IMR-90 (cell line): ENCODE results near the gene ADGRL3. TPM values are rescaled to one million over a fixed set of nuclear protein-coding genes. Genes with fewer than 3 reads are reported as not detected.

Experiments
- ATAC-seq: fragments of 200-7000 bp; cut with Tn5 transposase; 2 replicates; pipeline ENCODE4 v1.9.1; 2020; ENCODE audit warnings: low read depth, mild to moderate bottlenecking, moderate library complexity
- BruUV-seq: library from RNA; stranded (reverse); fragments of 400-500 nt; replicated peaks from 2 replicates; lab custom pipeline; 2021; lab: Mats Ljungman, UMichigan
- CTCF ChIA-PET: fragments of 300-600 bp; formaldehyde crosslinking; extraction: SDS; loops from one replicate; lab custom pipeline; 2021; ENCODE audit warnings: antibody characterized with exemption; lab: Yijun Ruan, JAX
- POLR2A ChIA-PET: fragments of 300-600 bp; sonication (Branson Sonifier 250); formaldehyde crosslinking; loops from one replicate; lab custom pipeline; 2022; ENCODE audit warnings: antibody characterized with exemption; ENCODE audit not compliant: unreplicated experiment; lab: Charles Lee
- DNase-seq: peaks from one replicate; pipeline ENCODE4 v3.0.0; 2013
- H2AFZ ChIP-seq: replicated peaks from 2 replicates; pipeline ENCODE3; 2013; ENCODE audit warnings: low read length, mild to moderate bottlenecking; ENCODE audit not compliant: poor library complexity
- H2AK5ac ChIP-seq: 2 replicates; pipeline ENCODE4 v1.6.1; 2013; ENCODE audit warnings: low read depth, low read length, inconsistent platforms
- H2AK9ac ChIP-seq: replicated peaks from 2 replicates; pipeline ENCODE3; 2013; ENCODE audit warnings: mild to moderate bottlenecking, low read depth, low read length, moderate library complexity; ENCODE audit not compliant: poor library complexity
- H2BK120ac ChIP-seq: 2 replicates; pipeline ENCODE4 v1.6.1; 2013; ENCODE audit warnings: low read depth, low read length, inconsistent platforms
- H2BK15ac ChIP-seq: 3 replicates; pipeline ENCODE4 v1.6.1; 2013; ENCODE audit warnings: low read depth, low read length, inconsistent platforms
- H2BK20ac ChIP-seq: 2 replicates; pipeline ENCODE4 v1.6.1; 2013; ENCODE audit warnings: low read depth, mild to moderate bottlenecking, inconsistent platforms, low read length, moderate library complexity
- H2BK5ac ChIP-seq: 2 replicates; pipeline ENCODE4 v1.6.1; 2013; ENCODE audit warnings: mild to moderate bottlenecking, low read depth, low read length, inconsistent platforms; ENCODE audit not compliant: poor library complexity, severe bottlenecking
- H3K14ac ChIP-seq: replicated peaks from 2 replicates; pipeline ENCODE4 v1.6.1; 2013; ENCODE audit warnings: low read depth, low read length, inconsistent platforms
- H3K18ac ChIP-seq: 2 replicates; pipeline ENCODE4 v1.6.1; 2013; ENCODE audit warnings: low read depth, low read length, control low read depth
- H3K23ac ChIP-seq: 2 replicates; pipeline ENCODE4 v1.6.1; 2013; ENCODE audit warnings: low read depth, low read length, inconsistent platforms
- H3K27ac ChIP-seq: 2 replicates; pipeline ENCODE4 v1.5.1; 2013; ENCODE audit warnings: mild to moderate bottlenecking, control low read depth, low read length; ENCODE audit not compliant: insufficient read depth
- H3K27me3 ChIP-seq: 2 replicates; pipeline ENCODE4 v1.6.1; 2013; ENCODE audit warnings: low read length; ENCODE audit not compliant: control insufficient read depth, insufficient read depth
- H3K36me3 ChIP-seq: 2 replicates; pipeline ENCODE4 v1.6.1; 2013; ENCODE audit warnings: low read length, mixed read lengths; ENCODE audit not compliant: control insufficient read depth, insufficient read depth
- H3K4ac ChIP-seq: 2 replicates; pipeline ENCODE4 v1.6.1; 2013; ENCODE audit warnings: low read depth, low read length, inconsistent platforms
- H3K4me1 ChIP-seq: 2 replicates; pipeline ENCODE4 v1.6.1; 2013; ENCODE audit warnings: low read length, mixed read lengths; ENCODE audit not compliant: control insufficient read depth, insufficient read depth
- H3K4me2 ChIP-seq: 2 replicates; pipeline ENCODE4 v1.6.1; 2013; ENCODE audit warnings: low read depth, mild to moderate bottlenecking, control low read depth, low read length, moderate library complexity
- H3K4me3 ChIP-seq: 2 replicates; pipeline ENCODE4 v1.5.1; 2013; ENCODE audit warnings: low read depth, mild to moderate bottlenecking, control low read depth, low read length, moderate library complexity; ENCODE audit not compliant: insufficient read depth
- H3K56ac ChIP-seq: 2 replicates; pipeline ENCODE4 v1.6.1; 2013; ENCODE audit warnings: low read length, inconsistent platforms; ENCODE audit not compliant: insufficient read depth; ENCODE audit errors: extremely low read depth
- H3K79me1 ChIP-seq, 2 experiments: 2 replicates each; pipeline ENCODE4 v1.6.1; 2013; ENCODE audit warnings: low read length in 2 of 2, inconsistent platforms in 1 of 2, low read depth in 1 of 2
- H3K9ac ChIP-seq: 2 replicates; pipeline ENCODE4 v1.6.1; 2013; ENCODE audit warnings: low read depth, low read length, control low read depth
- H3K9me1 ChIP-seq: 2 replicates; pipeline ENCODE4 v1.6.1; 2013; ENCODE audit warnings: low read length, inconsistent platforms; ENCODE audit not compliant: insufficient read depth
- H3K9me3 ChIP-seq: 2 replicates; pipeline ENCODE4 v1.6.1; 2013; ENCODE audit warnings: low read length; ENCODE audit not compliant: control insufficient read depth, insufficient read depth
- H4K20me1 ChIP-seq: 2 replicates; pipeline ENCODE4 v1.6.1; 2013; ENCODE audit warnings: low read length, inconsistent platforms; ENCODE audit not compliant: insufficient read depth
- H4K5ac ChIP-seq: 2 replicates; pipeline ENCODE4 v1.6.1; 2013; ENCODE audit warnings: mild to moderate bottlenecking, low read depth, low read length, control low read depth
- H4K8ac ChIP-seq, 2 experiments: 2 replicates each; pipeline ENCODE4 v1.6.1; 2013; ENCODE audit warnings: low read depth in 2 of 2, low read length in 2 of 2, control low read depth in 1 of 2, inconsistent platforms in 1 of 2
- H4K91ac ChIP-seq: 2 replicates; pipeline ENCODE4 v1.6.1; 2013; ENCODE audit warnings: low read depth, low read length, inconsistent platforms; ENCODE audit not compliant: insufficient read depth
- BHLHE40 ChIP-seq: fragments of 150-350 bp; IDR thresholded peaks from 2 replicates; pipeline ENCODE4 v1.6.1; 2016; ENCODE audit warnings: mild to moderate bottlenecking, low read depth, low read length
- CEBPB ChIP-seq: IDR thresholded peaks from 2 replicates; pipeline ENCODE4 v1.6.1; 2012; ENCODE audit warnings: low read depth, low read length, improper control_type of control experiment
- FOS ChIP-seq: fragments of 150-350 bp; IDR thresholded peaks from 2 replicates; pipeline ENCODE4 v1.6.1; 2016; ENCODE audit warnings: low read depth, low read length
- MAZ ChIP-seq: IDR thresholded peaks from 2 replicates; pipeline ENCODE4 v1.6.1; 2012; ENCODE audit warnings: low read depth, mild to moderate bottlenecking, low read length, improper control_type of control experiment, moderate library complexity, borderline replicate concordance
- RFX5 ChIP-seq: IDR thresholded peaks from 2 replicates; pipeline ENCODE4 v1.8.0; 2012; ENCODE audit warnings: low read depth, mild to moderate bottlenecking, low read length, moderate library complexity
- WGBS, 2 experiments: methylation state at CpG; one replicate each; pipeline versions ENCODE4 v1.1.5 to v1.1.7; 2013; ENCODE audit warnings: missing lambda C conversion rate in 2 of 2; ENCODE audit not compliant: insufficient read length in 1 of 2; ENCODE audit errors: extremely low coverage in 2 of 2; 5-methylcytosine and 5-hydroxymethylcytosine counted together
- dilution Hi-C: fragments of 300-500 bp; cut with HindIII; formaldehyde crosslinking; loops from one replicate; pipeline ENCODE4 v1.14.3; 2018; ENCODE audit warnings: low sequenced_read_pairs; ENCODE audit not compliant: unreplicated experiment
- in situ Hi-C: fragments of 300-500 bp; cut with MboI; formaldehyde crosslinking; loops from 3 replicates; pipeline ENCODE4 v1.14.3; 2019; ENCODE audit warnings: low sequenced_read_pairs, inconsistent platforms, mixed read lengths
- intact Hi-C: fragments of 100-400 bp; cut with micrococcal nuclease; formaldehyde crosslinking; loops from 2 replicates; pipeline ENCODE4 v1.10.0; 2022
- polyA plus RNA-seq, 3 experiments: library from polyadenylated mRNA; depleted of rRNA; stranded (reverse); fragments of >200 nt; gene quantifications; 2 replicates each; pipeline ENCODE4 v1.2.3, GENCODE V29; 2012; ENCODE audit warnings: low replicate concordance in 1 of 3
- total RNA-seq: library from RNA; depleted of rRNA; stranded (reverse); fragments of >200 nt; gene quantifications from 2 replicates; pipeline ENCODE4 v1.2.3, GENCODE V29; 2012
- TF ChIP-seq, protein P1 (sequence below): conservative IDR thresholded peaks from 2 replicates; pipeline ENCODE4 v1.5.1; 2012; ENCODE audit warnings: mild to moderate bottlenecking, low read depth, low read length, improper control_type of control experiment

Gene ADGRL3
- total and polyA plus RNA-seq, 2 of the 4 experiments (the other 2 are of a cell fraction) = 0.46 to 2.5 TPM

DNA sequence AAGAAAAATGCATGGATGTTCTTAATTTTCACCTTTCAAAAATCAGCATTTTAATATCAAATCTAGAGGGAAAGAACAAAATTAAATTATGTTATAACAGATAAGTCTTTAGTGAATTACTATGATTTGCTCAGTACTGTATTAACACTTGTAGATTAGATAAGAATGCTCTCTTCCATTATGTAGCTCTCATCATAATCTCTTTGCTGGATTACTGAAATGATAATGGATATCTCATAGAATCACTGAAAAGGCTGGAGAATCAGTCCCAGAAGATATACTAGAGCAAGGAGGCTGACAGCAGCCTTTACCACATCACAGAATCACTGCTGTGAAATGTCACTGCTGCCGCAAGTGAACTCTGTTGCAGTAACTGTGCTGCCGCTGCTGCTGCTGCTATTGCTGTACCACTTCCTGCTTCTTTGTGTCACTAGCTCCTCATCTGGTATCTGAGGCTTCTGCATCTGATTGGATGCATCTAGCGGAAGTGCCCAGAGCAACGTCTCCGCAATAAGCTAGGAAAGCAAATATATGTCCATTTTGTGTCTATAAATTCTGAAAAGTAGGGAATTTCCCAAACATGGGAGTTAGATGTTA, 738.2 kb downstream of the ADGRL3 start:
- Histone ChIP-seq H4K91ac (no peak overlapping the region), H3K14ac (no peak overlapping the region), H4K5ac (no peak overlapping the region), H3K79me1 (no peaks in the 10 kb centered on the region), H3K4me3 (no peak overlapping the region), H3K18ac (no peak overlapping the region), H3K27ac (no peak overlapping the region), H3K4me1 (no peaks in the 10 kb centered on the region), H4K8ac (no peak overlapping the region), H3K9me3 (no peaks in the 10 kb centered on the region), H2AFZ (no peak overlapping the region), H2BK15ac (no peak overlapping the region), H2BK5ac (no peak overlapping the region), H3K23ac (no peak overlapping the region), H3K9ac (no peak overlapping the region), H3K27me3 (no peaks in the 10 kb centered on the region), H2AK9ac (no peak overlapping the region), H2BK20ac (no peak overlapping the region), H3K4ac (no peak overlapping the region), H3K4me2 (no peak overlapping the region), H3K36me3 (no peaks in the 10 kb centered on the region), H2BK120ac (no peak overlapping the region), H4K20me1 (no peaks in the 10 kb centered on the region), H3K56ac (no peak overlapping the region), H3K9me1 (no peaks in the 10 kb centered on the region), H2AK5ac (no peak overlapping the region)
- WGBS, 2 experiments = 80% methylated on average over 2 of the region's 5 CpGs; no CpG with 5 or more reads in 1 of the 2 experiments
- BruUV-seq = no TSS peak
- in situ Hi-C loops = no loop called here
- CTCF ChIA-PET = no interaction called here
- DNase-seq (no peak), ATAC-seq (no peak)
- intact Hi-C loops = no loop called here
- dilution Hi-C loops = no loop called here
- no peak for TF ChIP-seq BHLHE40
- TF ChIP-seq MAZ = no peak
- no peak for TF ChIP-seq FOS
- no peak for TF ChIP-seq CEBPB
- TF ChIP-seq, protein P1, sequence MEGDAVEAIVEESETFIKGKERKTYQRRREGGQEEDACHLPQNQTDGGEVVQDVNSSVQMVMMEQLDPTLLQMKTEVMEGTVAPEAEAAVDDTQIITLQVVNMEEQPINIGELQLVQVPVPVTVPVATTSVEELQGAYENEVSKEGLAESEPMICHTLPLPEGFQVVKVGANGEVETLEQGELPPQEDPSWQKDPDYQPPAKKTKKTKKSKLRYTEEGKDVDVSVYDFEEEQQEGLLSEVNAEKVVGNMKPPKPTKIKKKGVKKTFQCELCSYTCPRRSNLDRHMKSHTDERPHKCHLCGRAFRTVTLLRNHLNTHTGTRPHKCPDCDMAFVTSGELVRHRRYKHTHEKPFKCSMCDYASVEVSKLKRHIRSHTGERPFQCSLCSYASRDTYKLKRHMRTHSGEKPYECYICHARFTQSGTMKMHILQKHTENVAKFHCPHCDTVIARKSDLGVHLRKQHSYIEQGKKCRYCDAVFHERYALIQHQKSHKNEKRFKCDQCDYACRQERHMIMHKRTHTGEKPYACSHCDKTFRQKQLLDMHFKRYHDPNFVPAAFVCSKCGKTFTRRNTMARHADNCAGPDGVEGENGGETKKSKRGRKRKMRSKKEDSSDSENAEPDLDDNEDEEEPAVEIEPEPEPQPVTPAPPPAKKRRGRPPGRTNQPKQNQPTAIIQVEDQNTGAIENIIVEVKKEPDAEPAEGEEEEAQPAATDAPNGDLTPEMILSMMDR = no peak
- TF ChIP-seq RFX5 = no peak
- POLR2A ChIA-PET = no interaction called here
